HG03520 (cell line): ENCODE measurements around the gene TIPIN.
A peak's percentile ranks its signal among the peaks of the same experiment; 100 is the strongest.
"Not testable (repeated sequence)": the region's sequence is repeated elsewhere in the genome, so short reads cannot be mapped to it uniquely, and the experiment has no call there.

Experiments used
- ATAC-seq: cut with Tn5 transposase; IDR thresholded peaks from one replicate; pipeline ENCODE4 v1.9.1; 2021; ENCODE audit warnings: mild to moderate bottlenecking, moderate library complexity; ENCODE audit not compliant: unreplicated experiment

Gene TIPIN

GRCh38 chr15:66386204-66387123 lies 30.0 kb upstream of the TIPIN start, which contains the start of gene MAP2K1:
Gene MAP2K1 (plus strand): TSS chr15:66386912. CDS start chr15:66387348, 436 bp downstream.
- peak; percentile 80 for ATAC-seq

DNA sequence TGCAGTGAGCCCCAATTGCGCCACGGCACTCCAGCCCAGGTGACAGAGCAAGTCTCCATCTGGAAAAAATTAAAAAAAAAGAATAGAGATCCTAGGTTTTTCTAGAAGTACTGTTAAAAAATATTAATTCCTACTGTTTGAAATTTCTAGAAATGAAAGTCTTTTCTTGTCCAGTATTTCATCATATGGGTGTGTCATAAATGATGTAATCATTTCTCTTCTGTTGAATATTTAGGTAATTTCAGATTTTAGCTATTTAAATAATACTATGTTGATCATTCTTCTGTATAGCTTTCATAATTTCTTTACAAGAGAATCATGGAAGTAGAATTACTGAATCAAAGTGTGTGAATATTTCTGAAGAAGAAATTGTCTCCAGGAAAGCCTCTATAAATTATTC lies 24.9 kb upstream of the TIPIN start:
- ATAC-seq: not testable (repeated sequence)

DNA sequence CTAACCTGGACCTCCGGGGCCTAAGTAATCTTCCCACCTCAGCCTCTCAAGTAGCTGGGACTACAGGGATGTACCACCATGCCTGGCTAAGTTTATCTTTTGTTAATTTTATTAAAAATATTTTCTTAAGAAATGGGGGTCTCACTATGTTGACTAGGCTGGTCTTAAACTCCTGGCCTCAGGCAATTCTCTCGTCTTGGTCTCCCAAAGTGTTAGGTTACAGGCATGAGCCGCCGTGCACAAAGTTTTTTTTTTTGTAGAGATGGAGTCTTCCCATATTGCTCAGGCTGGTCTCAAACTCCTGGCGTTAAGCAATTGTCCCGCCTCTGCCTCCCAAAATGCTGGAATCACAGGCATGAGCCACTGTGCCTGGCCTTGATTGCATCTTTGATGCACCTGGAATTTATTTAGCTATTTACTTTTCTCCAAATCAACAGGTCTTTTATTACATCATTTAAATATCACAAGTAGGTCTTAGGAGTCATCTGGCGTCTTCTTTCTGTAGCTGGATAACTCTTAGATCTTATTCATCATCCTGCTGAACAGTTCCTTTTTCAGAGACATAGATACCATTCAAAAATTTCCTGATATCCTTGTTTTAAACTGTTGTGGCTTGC lies 22.4 kb upstream of the TIPIN start:
- ATAC-seq: no peak

GRCh38 chr15:66374179-66374578 lies 17.7 kb upstream of the TIPIN start:
- ATAC-seq: no peak

DNA sequence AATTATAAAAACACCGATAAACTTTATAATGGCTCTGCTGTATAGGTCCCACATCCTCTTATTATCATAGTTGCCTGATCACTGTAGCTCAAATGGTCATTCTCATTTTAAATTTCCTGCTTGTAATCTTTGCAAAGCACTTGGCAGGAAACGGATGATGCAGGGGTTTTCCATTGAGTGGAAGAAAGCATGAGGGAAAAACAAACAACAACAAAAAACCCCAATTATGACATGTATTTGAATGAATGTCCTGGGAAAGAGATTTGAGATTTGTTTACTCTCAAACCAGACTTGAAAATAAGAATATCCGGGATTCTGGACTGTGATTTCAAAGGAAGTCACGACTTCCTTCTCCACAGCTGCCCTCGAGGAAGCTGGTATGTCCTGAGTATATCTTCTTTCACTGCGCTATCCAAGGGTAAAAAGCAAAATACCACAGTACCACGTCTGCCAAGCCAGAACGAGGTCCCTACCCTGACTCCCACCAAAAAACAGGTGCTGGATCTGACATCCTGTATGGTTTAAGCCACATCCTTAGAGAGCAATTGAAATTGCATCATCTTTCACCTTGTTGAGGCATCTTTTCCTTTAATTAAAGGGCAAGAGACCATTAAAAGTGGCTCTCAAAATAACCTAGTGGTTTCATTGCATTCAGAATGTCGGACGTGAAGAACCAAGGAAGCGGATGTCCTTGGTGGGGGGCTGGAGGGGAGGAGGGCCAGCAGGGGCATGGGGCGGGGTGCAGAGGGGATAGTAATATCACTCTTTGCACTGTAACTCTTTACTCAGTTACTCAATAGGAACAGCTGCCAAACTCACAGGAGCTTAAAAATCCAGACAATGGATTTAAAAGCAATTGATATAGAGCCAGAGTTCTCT lies 13.5 kb upstream of the TIPIN start:
- ATAC-seq: no peak

GRCh38 chr15:66364944-66365528 lies 8.6 kb upstream of the TIPIN start:
- ATAC-seq: no peak

DNA sequence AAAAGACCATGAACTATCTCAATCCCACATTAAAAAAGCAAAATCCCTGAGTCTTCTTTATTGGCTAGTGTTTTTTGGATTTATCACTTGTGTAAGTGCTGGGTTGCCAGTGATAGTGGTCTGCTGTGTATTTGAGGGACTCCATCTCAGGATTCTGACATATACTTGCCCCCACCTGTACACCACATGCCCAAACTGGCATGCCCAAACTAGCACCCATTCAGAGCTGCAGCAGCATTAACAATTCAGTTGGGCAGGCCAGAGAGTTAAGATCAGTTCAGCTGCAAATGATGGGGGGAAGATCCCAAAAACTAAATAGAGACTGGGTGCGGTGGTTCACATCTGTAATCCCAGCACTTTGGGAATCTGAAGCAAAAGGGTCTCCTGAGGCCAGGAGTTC lies 6.3 kb upstream of the TIPIN start:
- ATAC-seq: no peak

GRCh38 chr15:66361745-66362460 lies 5.4 kb upstream of the TIPIN start:
- ATAC-seq: not testable (repeated sequence)

- ATAC-seq: no peak
These were observed 3.3 kb upstream of the TIPIN start for GRCh38 chr15:66359740-66360139.

DNA sequence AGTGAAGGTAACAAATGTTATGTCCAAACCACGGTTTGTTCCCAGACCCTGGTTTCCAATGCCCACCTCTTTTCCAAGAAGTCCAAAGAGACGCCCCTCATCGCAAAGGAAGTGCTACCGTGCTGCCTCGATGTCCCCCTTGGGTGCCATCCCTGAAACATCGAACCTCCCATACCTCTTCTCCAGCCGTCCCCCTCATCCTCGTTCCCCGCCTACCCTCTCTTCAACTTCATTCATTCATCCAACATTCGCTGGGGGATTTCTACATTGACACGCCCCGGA lies 467 bp downstream of the TIPIN start:
- ATAC-seq: no peak

DNA sequence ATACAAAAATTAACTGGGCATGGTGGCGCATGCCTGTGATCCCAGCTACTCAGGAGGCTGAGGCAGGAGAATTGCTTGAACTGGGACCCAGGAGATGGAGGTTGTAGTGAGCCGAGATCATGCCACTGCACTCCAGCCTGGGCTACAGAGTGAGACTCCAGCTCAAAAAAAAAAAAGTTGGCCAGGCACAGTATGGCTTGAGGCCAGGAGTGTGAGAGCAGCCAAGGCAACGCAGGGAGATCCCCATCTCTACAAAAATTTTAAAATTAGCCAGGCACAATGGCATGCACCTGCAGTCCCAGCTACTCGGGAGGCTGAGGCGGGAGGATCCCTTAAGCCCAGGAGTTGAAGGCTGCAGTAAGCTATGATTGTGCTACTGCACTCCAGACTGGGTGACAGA lies 8.0 kb downstream of the TIPIN start:
- not testable (repeated sequence) for ATAC-seq

DNA sequence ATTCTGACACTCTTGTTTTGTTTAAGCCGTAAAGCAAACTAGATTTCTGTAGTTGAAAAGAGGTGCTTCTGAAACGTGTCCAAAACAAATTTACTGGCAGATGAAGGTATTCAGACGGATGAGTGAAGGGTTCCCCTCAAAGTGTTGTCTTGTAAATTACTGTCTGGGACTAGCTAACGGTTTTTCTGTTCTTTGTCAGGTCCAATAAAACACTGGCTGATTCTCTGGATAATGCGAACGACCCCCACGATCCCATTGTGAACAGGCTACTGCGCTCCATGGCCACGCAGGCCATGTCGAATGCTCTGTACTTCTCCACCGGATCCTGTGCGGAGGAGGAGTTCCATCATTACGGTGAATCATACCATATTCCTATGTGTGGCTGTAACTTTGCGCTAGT lies 27.7 kb downstream of the TIPIN start:
- no peak for ATAC-seq

- no peak for ATAC-seq
These were observed 28.7 kb downstream of the TIPIN start for GRCh38 chr15:66327736-66328135.

DNA sequence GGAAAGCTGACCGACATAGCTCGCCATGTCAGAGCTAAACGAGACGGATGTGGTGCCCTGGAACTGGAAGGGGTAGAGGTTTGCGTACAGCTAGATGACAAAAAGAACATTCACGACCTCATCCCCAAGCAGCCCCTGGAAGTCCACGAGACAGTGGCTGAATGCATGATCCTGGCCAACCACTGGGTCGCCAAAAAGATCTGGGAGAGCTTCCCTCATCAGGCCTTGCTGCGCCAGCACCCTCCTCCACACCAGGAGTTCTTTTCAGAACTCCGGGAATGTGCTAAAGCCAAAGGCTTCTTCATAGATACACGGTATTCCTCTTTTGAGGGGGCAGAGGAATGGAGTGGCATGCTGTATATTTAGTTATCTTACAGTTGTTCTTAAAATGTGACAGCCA lies 30.4 kb downstream of the TIPIN start:
- no peak for ATAC-seq

GRCh38 chr15:66323312-66323928 lies 33.1 kb downstream of the TIPIN start:
- no peak for ATAC-seq

DNA sequence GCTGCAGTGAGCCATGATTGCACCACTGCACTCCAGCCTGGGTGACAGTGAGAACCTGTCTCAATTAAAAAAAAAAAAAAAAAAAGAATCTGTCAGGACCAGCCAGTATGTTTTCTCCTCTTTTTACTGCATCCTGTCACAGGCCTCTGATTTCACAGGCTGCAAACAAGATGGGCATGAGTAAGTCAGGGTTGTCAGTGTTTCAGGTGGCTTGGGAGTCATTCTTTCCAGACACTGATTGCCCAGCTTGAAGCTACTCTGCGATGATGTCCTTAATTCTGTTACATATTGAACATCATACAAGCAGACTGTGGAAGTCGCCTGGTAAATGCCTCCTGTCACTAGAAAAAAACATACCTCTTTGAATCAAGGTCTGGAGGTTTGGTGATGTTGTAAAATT lies 44.3 kb downstream of the TIPIN start:
- no peak for ATAC-seq

GRCh38 chr15:66310786-66311185 lies 45.7 kb downstream of the TIPIN start:
- ATAC-seq: no peak

GRCh38 chr15:66309828-66310227 lies 46.7 kb downstream of the TIPIN start:
- ATAC-seq: no peak

GRCh38 chr15:66308531-66308930 lies 48.0 kb downstream of the TIPIN start:
- no peak for ATAC-seq

DNA sequence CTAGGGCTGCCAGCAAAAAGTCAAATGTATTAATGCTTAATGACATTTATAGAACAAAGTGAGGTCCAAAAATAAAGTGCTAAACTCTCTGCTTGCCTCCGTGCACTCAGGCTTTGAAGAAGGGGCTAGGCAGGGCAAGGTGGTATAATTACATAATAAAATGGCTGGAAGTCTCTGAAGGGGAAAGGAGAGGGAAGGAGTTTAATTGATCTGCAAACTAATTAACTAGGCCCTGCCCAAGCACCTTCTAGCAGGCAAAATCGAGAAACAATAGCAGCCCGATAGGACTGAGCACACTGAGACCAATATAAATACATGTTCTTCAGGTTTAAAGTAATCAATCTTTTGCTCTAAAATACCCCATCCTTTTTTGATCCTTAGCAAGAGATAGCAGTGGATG lies 50.1 kb downstream of the TIPIN start:
- ATAC-seq: no peak
